BE2C (cell line): Measurements from ENCODE around the gene HOTAIR.

Source experiments
- DNase-seq: peaks from one replicate; pipeline ENCODE4 v3.0.0-alpha.2; 2020
- H3K27me3 ChIP-seq: fragments of 250-450 bp; sonication (Bioruptor Pico); 2 replicates; pipeline ENCODE4 v1.5.1; 2020; ENCODE audit warnings: mild to moderate bottlenecking
- H3K36me3 ChIP-seq: fragments of 250-450 bp; sonication (Bioruptor Pico); 2 replicates; pipeline ENCODE4 v1.5.1; 2020; ENCODE audit warnings: mild to moderate bottlenecking
- H3K4me1 ChIP-seq: fragments of 250-450 bp; sonication (Bioruptor Pico); 2 replicates; pipeline ENCODE4 v1.5.1; 2020
- H3K4me3 ChIP-seq: 2 replicates; pipeline ENCODE4 v1.5.1; 2011; ENCODE audit warnings: low read depth, low read length
- H3K9me3 ChIP-seq: fragments of 250-450 bp; sonication (Bioruptor Pico); 2 replicates; pipeline ENCODE4 v1.5.1; 2020
- CTCF ChIP-seq: IDR thresholded peaks from 2 replicates; pipeline ENCODE4 v1.5.1; 2012; ENCODE audit warnings: mild to moderate bottlenecking, low read depth, low read length

HOTAIR gene

GRCh38 chr12:54019924-54020590 is 45.3 kb upstream of the HOTAIR start:
- peaks cover 36% of the 10 kb centered on the region for H3K4me1 ChIP-seq
- no peak for TF ChIP-seq CTCF
- peak; percentile 54 for DNase-seq
- H3K27me3 ChIP-seq = no peaks in the 10 kb centered on the region
- peak overlapping the region; percentile 80 for H3K4me3 ChIP-seq
- H3K9me3 ChIP-seq = no peaks in the 10 kb centered on the region
- no peaks in the 10 kb centered on the region for H3K36me3 ChIP-seq

- Histone ChIP-seq H3K36me3 (no peaks in the 10 kb centered on the region), H3K4me3 (peak overlapping the region; percentile 80), H3K27me3 (no peaks in the 10 kb centered on the region), H3K4me1 (peaks cover 36% of the 10 kb centered on the region), H3K9me3 (no peaks in the 10 kb centered on the region)
- no peak for TF ChIP-seq CTCF
- DNase-seq = no peak
Observed at GRCh38 chr12:54019091-54019811, 44.5 kb upstream of the HOTAIR start.

GRCh38 chr12:54018468-54018984 is 43.8 kb upstream of the HOTAIR start:
- DNase-seq = peak; percentile 69
- no peaks in the 10 kb centered on the region for H3K27me3 ChIP-seq
- H3K4me1 ChIP-seq = peaks cover 29% of the 10 kb centered on the region
- H3K36me3 ChIP-seq = no peaks in the 10 kb centered on the region
- no peaks in the 10 kb centered on the region for H3K9me3 ChIP-seq
- TF ChIP-seq CTCF = no peak
- H3K4me3 ChIP-seq = peak overlapping the region; percentile 80

GRCh38 chr12:54017878-54018467 is 43.2 kb upstream of the HOTAIR start:
- TF ChIP-seq CTCF = no peak
- peak; percentile 99 for DNase-seq
- no peaks in the 10 kb centered on the region for H3K27me3 ChIP-seq
- H3K9me3 ChIP-seq = no peaks in the 10 kb centered on the region
- H3K4me3 ChIP-seq = peak overlapping the region; percentile 80
- peaks cover 27% of the 10 kb centered on the region for H3K4me1 ChIP-seq
- no peaks in the 10 kb centered on the region for H3K36me3 ChIP-seq

- peak overlapping the region; percentile 80 for H3K4me3 ChIP-seq
- H3K9me3 ChIP-seq = no peaks in the 10 kb centered on the region
- peak; percentile 74 for DNase-seq
- peaks cover 30% of the 10 kb centered on the region for H3K4me1 ChIP-seq
- no peaks in the 10 kb centered on the region for H3K27me3 ChIP-seq
- peak; percentile 20; the same call in 1 of the 2 replicates for TF ChIP-seq CTCF
- no peaks in the 10 kb centered on the region for H3K36me3 ChIP-seq
Observed at GRCh38 chr12:54017027-54017788, 42.5 kb upstream of the HOTAIR start.
